BLaER1 (cell line): Measurements from ENCODE around the gene DNAI1.

Experiments used
- H3K27ac ChIP-seq: shearing (Covaris generic); formaldehyde crosslinking; 2 replicates; pipeline ENCODE4 v1.8.1; 2022
- H3K27me3 ChIP-seq: shearing (Covaris generic); formaldehyde crosslinking; 2 replicates; pipeline ENCODE4 v1.8.1; 2022
- H3K36me3 ChIP-seq: shearing (Covaris generic); formaldehyde crosslinking; 2 replicates; pipeline ENCODE4 v1.8.1; 2022
- H3K4me1 ChIP-seq: shearing (Covaris generic); formaldehyde crosslinking; 2 replicates; pipeline ENCODE4 v1.8.1; 2022
- H3K4me2 ChIP-seq: shearing (Covaris generic); formaldehyde crosslinking; 2 replicates; pipeline ENCODE4 v1.8.1; 2022
- H3K4me3 ChIP-seq: shearing (Covaris generic); formaldehyde crosslinking; 2 replicates; pipeline ENCODE4 v1.8.1; 2022
- H3K9ac ChIP-seq: shearing (Covaris generic); formaldehyde crosslinking; 2 replicates; pipeline ENCODE4 v1.8.1; 2022
- H3K9me3 ChIP-seq: shearing (Covaris generic); formaldehyde crosslinking; 2 replicates; pipeline ENCODE4 v1.8.1; 2022
- H4K20me1 ChIP-seq: shearing (Covaris generic); formaldehyde crosslinking; 2 replicates; pipeline ENCODE4 v1.8.1; 2022
- Cebpa-rat ChIP-seq: shearing (Covaris generic); IDR thresholded peaks from 2 replicates; pipeline ENCODE4 v1.8.1; 2022

Gene DNAI1

GRCh38 chr9:34484678-34485077 lies 26.1 kb downstream of the DNAI1 start:
- Histone ChIP-seq H3K4me3 (no peak overlapping the region), H3K36me3 (no peaks in the 10 kb centered on the region), H3K4me1 (no peaks in the 10 kb centered on the region), H3K4me2 (no peak overlapping the region), H3K9ac (no peak overlapping the region), H4K20me1 (no peaks in the 10 kb centered on the region), H3K27ac (no peak overlapping the region), H3K27me3 (no peaks in the 10 kb centered on the region), H3K9me3 (no peaks in the 10 kb centered on the region)
- TF ChIP-seq Cebpa-rat: no peak

GRCh38 chr9:34485822-34486221 lies 27.2 kb downstream of the DNAI1 start:
- H4K20me1 ChIP-seq: no peaks in the 10 kb centered on the region
- no peak for TF ChIP-seq Cebpa-rat

GRCh38 chr9:34486572-34486971 lies 28.0 kb downstream of the DNAI1 start:
- Histone ChIP-seq H3K36me3 (no peaks in the 10 kb centered on the region), H3K9me3 (no peaks in the 10 kb centered on the region), H3K4me3 (no peak overlapping the region), H3K9ac (no peak overlapping the region), H3K27ac (no peak overlapping the region), H4K20me1 (no peaks in the 10 kb centered on the region), H3K4me1 (no peaks in the 10 kb centered on the region), H3K27me3 (no peaks in the 10 kb centered on the region), H3K4me2 (no peak overlapping the region)
- no peak for TF ChIP-seq Cebpa-rat

More at GRCh38 chr9:34485822-34486221, 27.2 kb downstream of the DNAI1 start:
- H3K27me3 ChIP-seq: no peaks in the 10 kb centered on the region
- H3K4me1 ChIP-seq: no peaks in the 10 kb centered on the region
- no peaks in the 10 kb centered on the region for H3K36me3 ChIP-seq
- H3K4me3 ChIP-seq: no peak overlapping the region
- H3K9me3 ChIP-seq: no peaks in the 10 kb centered on the region
- no peak overlapping the region for H3K27ac ChIP-seq
- H3K9ac ChIP-seq: no peak overlapping the region
- no peak overlapping the region for H3K4me2 ChIP-seq

GRCh38 chr9:34490360-34490759 lies 31.8 kb downstream of the DNAI1 start:
- Histone ChIP-seq H4K20me1 (peaks cover 15% of the 10 kb centered on the region; the same call in 1 of the 2 replicates), H3K36me3 (no peaks in the 10 kb centered on the region), H3K27ac (no peak overlapping the region), H3K9me3 (no peaks in the 10 kb centered on the region), H3K4me1 (no peaks in the 10 kb centered on the region), H3K9ac (no peak overlapping the region), H3K27me3 (no peaks in the 10 kb centered on the region), H3K4me2 (no peak overlapping the region), H3K4me3 (no peak overlapping the region)
- TF ChIP-seq Cebpa-rat: no peak

- H3K9ac ChIP-seq: no peak overlapping the region
- no peak overlapping the region for H3K4me2 ChIP-seq
- no peak overlapping the region for H3K27ac ChIP-seq
- no peaks in the 10 kb centered on the region for H3K4me1 ChIP-seq
- no peaks in the 10 kb centered on the region for H3K36me3 ChIP-seq
- H3K9me3 ChIP-seq: no peaks in the 10 kb centered on the region
- no peak for TF ChIP-seq Cebpa-rat
- no peak overlapping the region for H3K4me3 ChIP-seq
- H3K27me3 ChIP-seq: no peaks in the 10 kb centered on the region
- H4K20me1 ChIP-seq: peaks cover 15% of the 10 kb centered on the region; the same call in 1 of the 2 replicates
These were observed 32.2 kb downstream of the DNAI1 start for GRCh38 chr9:34490760-34491159.

GRCh38 chr9:34491596-34491995 lies 33.0 kb downstream of the DNAI1 start:
- Histone ChIP-seq H4K20me1 (peaks cover 21% of the 10 kb centered on the region; the same call in 1 of the 2 replicates), H3K9me3 (no peaks in the 10 kb centered on the region), H3K36me3 (no peaks in the 10 kb centered on the region), H3K4me3 (no peak overlapping the region), H3K27ac (no peak overlapping the region), H3K27me3 (no peaks in the 10 kb centered on the region), H3K4me1 (no peaks in the 10 kb centered on the region), H3K4me2 (no peak overlapping the region), H3K9ac (no peak overlapping the region)
- no peak for TF ChIP-seq Cebpa-rat

- no peak overlapping the region for H3K4me2 ChIP-seq
- H3K36me3 ChIP-seq: no peaks in the 10 kb centered on the region
- TF ChIP-seq Cebpa-rat: no peak
- no peak overlapping the region for H3K4me3 ChIP-seq
- H3K9me3 ChIP-seq: no peaks in the 10 kb centered on the region
- H3K9ac ChIP-seq: no peak overlapping the region
- H3K27me3 ChIP-seq: no peaks in the 10 kb centered on the region
- no peaks in the 10 kb centered on the region for H3K4me1 ChIP-seq
- H4K20me1 ChIP-seq: peaks cover 21% of the 10 kb centered on the region; the same call in 1 of the 2 replicates
- no peak overlapping the region for H3K27ac ChIP-seq
These were observed 33.4 kb downstream of the DNAI1 start for GRCh38 chr9:34492051-34492450.

GRCh38 chr9:34493972-34494535 lies 35.4 kb downstream of the DNAI1 start:
- Histone ChIP-seq H3K9me3 (no peaks in the 10 kb centered on the region), H3K4me3 (no peak overlapping the region), H3K4me2 (no peak overlapping the region), H3K36me3 (no peaks in the 10 kb centered on the region), H3K27me3 (no peaks in the 10 kb centered on the region), H3K4me1 (no peaks in the 10 kb centered on the region), H3K9ac (no peak overlapping the region), H3K27ac (no peak overlapping the region), H4K20me1 (peaks cover 21% of the 10 kb centered on the region; the same call in 1 of the 2 replicates)
- no peak for TF ChIP-seq Cebpa-rat

- no peak overlapping the region for H3K27ac ChIP-seq
- H3K9me3 ChIP-seq: no peaks in the 10 kb centered on the region
- H3K4me2 ChIP-seq: no peak overlapping the region
- no peak overlapping the region for H3K4me3 ChIP-seq
- peaks cover 21% of the 10 kb centered on the region; the same call in 1 of the 2 replicates for H4K20me1 ChIP-seq
- no peaks in the 10 kb centered on the region for H3K4me1 ChIP-seq
- H3K27me3 ChIP-seq: no peaks in the 10 kb centered on the region
- H3K9ac ChIP-seq: no peak overlapping the region
- no peaks in the 10 kb centered on the region for H3K36me3 ChIP-seq
- no peak for TF ChIP-seq Cebpa-rat
These were observed 37.6 kb downstream of the DNAI1 start for GRCh38 chr9:34496149-34496712.

GRCh38 chr9:34498553-34498952 lies 39.9 kb downstream of the DNAI1 start:
- TF ChIP-seq Cebpa-rat: no peak
- H4K20me1 ChIP-seq: peaks cover 21% of the 10 kb centered on the region; the same call in 1 of the 2 replicates
- H3K4me2 ChIP-seq: no peak overlapping the region
- H3K27ac ChIP-seq: no peak overlapping the region
- H3K4me1 ChIP-seq: no peaks in the 10 kb centered on the region
- H3K9ac ChIP-seq: no peak overlapping the region
- no peaks in the 10 kb centered on the region for H3K9me3 ChIP-seq
- H3K36me3 ChIP-seq: no peaks in the 10 kb centered on the region
- H3K4me3 ChIP-seq: no peak overlapping the region
- H3K27me3 ChIP-seq: no peaks in the 10 kb centered on the region
